HG02798 (cell line): ENCODE results near the gene FBXO27.
"Not testable (repeated sequence)": the region's sequence is repeated elsewhere in the genome, so short reads cannot be mapped to it uniquely, and the experiment has no call there.

ENCODE experiments used
- ATAC-seq: cut with Tn5 transposase; IDR thresholded peaks from one replicate; pipeline ENCODE4 v1.9.1; 2021; ENCODE audit warnings: mild to moderate bottlenecking; ENCODE audit not compliant: unreplicated experiment, poor library complexity

Gene FBXO27, protein sequence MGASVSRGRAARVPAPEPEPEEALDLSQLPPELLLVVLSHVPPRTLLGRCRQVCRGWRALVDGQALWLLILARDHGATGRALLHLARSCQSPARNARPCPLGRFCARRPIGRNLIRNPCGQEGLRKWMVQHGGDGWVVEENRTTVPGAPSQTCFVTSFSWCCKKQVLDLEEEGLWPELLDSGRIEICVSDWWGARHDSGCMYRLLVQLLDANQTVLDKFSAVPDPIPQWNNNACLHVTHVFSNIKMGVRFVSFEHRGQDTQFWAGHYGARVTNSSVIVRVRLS

DNA sequence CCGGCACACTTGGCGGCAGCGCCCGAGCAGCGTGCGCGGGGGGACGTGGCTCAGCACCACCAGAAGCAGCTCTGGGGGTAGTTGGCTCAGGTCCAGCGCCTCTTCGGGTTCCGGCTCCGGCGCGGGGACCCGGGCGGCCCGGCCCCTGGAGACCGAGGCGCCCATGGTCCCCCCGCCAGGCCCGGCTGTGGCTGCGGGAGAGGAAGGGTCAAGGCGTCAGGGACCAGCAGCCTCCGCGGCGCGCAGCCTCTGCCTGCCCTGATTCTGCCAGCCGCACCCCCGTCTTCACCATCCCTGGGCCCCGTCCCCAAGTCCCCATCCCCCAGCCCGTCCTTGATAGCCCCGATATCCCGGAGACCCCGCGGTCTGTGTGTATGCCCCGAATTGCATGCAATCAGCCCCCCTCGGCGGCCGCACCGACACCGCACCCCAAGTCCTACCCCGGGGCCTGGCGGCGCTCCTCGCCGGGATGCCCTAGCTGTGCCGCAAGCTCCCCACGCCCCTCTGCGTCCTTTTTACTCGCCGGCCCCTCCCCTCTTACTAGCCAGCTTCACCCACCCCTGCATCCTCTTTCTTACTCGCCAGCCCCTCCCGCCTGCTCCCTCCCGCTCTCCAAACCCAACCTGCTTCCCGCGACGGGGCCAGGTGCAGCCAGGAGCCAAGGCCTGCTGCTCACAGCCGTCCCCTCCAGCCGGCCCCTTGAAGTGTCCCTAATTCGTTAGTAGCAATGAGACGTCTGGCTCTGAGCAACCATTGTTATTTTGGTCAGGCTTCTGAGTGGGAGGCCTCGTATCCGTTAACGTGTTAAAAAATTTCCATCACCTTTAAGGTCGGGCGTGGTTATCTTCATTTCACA lies at the start of gene FBXO27:
Gene FBXO27 (minus strand): TSS at position 487 of the 856 bp plus-strand sequence. CDS start 322 bp downstream, at position 165.
- no peak for ATAC-seq

DNA sequence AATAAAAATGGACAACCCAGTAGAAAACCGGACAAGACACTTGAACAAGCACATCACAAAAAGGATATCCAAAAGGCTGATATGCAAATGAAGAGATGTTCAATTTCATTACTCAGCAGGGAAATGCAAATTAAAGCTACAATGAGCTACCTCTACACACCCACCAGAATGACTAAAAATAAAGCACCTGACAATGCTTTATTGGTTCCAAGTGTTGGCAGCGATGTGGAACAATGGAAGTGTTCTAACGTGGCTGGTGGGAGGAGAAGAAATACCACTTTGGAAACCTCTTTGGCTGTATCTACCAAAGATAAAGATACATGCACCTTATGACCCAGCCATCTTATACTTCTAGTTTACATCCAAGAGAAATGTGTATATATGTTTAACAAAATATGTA lies 48.1 kb upstream of the FBXO27 start:
- no peak for ATAC-seq

DNA sequence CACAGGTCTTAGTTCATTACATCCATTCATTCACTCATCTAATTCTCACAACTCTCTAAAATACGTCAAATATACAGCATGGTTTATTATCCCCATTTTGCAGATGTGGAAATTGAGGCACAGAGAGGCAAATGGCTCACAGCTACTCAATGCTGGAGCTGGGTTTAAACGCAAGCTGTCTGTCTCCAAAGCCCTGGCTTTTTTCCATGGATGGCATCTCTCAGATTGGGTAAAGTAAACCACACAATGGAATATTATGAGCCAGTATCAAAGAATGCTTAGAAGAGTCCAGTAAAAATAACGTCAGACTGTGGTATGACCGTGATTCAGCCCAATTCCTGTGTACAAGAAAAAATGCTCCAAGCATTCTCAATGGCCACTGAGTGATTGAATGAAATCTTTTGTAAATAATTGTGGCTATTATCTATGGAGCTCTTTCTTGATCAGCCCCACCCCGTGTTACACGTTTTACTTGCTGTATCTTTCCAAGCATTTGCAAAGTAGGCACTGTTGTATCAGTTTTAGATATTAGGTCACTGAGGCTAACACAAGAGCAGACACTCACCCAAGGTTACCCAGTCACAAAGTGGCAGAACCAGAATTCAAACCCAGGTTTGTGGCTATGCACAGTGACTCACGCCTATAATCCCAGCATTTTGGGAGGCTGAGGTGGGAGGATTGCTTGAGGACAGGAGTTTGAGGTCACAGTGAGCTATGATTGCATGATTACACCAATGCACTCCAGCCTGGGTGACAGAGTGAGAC lies 46.3 kb upstream of the FBXO27 start:
- ATAC-seq: no peak

DNA sequence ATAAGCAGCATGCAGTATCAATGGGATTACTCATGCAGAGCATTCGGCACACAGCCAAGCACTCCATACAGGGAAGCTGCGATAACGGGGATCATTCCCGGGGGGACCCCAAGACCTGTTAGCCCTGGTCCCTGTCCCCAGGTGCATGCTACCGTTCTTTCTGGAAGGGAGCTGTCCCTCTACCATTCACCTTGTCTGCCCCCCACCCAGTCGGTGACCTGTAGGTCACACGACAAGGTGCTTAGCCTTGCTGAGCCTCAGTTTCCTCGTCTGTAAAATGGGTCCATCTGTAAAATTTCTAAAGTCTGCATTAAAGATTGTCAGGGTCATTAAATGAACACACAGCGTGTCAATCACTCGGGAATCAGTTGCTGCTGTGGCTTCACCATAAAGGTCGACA lies 45.0 kb upstream of the FBXO27 start:
- no peak for ATAC-seq

DNA sequence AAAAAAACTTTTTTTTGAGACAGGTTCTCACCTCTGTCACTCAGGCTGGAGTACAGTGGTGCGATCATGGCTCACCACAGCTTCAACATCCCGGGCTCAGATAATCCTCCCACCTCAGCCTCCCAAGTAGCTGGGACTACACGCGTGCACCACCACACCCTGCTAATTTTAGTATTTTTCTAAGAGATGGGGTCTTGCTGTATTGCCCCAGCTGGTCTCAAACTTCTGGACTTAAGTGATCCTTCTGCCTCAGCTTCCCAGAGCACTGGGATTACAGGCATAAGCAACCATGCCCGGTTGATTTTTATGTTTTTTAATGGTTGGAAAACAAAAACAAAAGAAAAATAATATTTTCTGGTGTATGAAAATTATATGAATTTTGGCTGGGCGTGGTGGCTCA lies 42.6 kb upstream of the FBXO27 start:
- ATAC-seq: no peak

DNA sequence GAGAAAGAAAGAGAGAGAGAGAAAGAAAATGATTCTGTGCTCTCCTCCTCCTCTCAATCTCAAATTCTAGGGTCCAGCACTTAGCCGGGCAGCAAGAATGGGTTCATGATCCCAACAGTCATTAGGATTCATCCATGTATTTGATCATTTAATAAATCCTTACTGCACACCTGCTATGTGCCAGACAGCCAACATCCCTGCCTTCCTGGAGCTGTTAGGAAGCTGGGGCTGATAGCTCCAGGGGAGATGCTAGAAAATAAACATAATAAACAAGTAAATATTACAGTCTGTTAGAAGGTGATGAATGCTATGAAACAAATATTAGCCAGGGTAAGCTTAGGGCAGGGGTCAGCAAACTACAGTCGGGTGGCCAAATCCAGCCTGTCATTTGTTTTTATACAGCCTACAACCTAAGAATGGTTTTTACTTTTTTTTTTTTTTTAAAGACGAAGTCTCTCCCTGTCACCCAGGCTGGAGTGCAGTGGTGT lies 41.9 kb upstream of the FBXO27 start:
- no peak for ATAC-seq

DNA sequence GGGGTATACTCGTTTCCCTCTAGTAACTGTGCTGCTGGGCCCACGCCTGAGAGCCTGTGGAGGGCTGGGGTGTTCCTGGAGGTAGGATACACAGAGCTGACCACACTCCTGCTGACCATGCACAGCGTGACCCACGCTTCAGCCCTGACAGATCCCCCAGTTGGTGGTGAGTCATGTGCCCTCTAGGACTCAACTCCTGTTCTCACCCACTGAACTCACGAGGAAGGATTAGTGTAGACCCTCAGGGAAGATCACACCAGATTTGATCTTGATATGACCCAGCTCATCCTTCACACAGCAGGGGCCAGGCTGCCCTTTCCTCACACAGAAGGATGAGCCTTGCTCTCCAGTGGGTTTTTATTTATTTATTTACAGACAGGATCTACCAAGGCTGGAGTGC lies 38.5 kb upstream of the FBXO27 start:
- ATAC-seq: no peak

DNA sequence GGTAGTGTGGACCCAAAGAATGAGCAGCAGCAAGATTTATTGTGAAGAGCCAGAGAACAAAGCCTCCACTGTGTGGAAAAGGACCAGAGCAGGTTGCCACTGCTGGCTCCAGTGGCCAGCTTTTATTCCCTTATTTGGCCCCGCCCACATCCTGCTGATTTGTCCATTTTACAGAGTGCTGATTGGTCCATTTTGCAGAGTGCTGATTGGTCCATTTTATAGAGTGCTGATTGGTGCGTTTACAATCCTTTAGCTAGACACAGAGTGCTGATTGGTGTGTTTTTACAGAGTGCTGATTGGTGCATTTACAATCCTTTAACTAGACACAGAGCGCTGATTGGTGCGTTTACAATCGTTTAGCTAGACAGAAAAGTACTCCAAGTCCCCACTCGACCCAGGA lies 35.9 kb upstream of the FBXO27 start:
- not testable (repeated sequence) for ATAC-seq

DNA sequence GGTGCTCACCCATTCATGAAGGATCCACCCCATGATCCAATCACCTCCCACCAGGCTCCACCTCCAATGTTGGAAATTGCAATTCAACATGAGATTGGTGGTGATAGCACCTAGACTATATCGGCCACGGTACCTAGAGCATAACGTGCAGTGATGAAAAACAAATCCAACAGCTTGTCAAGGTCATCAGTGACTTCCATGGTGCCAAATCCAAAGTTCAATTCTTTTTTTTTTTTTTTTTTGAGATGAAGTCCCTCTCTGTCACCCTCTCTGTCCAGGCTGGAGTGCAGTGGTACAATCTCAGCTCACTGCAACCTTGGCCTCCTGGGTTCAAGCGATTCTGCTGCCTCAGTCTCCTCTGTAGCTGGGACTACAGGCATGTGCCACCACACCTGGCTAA lies 34.8 kb upstream of the FBXO27 start:
- no peak for ATAC-seq

DNA sequence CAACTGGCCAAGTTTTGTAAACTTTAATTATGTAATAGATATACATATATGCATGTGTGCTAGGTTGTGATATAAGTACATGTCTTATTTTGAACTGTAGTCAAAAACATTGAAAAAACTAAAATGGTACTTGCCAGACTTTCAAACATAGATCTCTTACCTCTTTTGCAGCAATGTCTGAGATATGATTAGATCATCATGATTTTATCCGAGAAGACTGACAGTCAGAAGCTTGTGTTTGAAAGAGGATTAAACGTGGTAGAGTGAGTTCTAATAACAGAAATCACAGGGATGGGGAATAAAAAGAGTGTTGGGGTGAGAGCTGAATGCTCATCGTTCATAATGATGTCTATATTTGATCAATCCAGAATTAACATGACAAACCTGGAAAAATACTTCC lies 33.6 kb upstream of the FBXO27 start:
- ATAC-seq: no peak

DNA sequence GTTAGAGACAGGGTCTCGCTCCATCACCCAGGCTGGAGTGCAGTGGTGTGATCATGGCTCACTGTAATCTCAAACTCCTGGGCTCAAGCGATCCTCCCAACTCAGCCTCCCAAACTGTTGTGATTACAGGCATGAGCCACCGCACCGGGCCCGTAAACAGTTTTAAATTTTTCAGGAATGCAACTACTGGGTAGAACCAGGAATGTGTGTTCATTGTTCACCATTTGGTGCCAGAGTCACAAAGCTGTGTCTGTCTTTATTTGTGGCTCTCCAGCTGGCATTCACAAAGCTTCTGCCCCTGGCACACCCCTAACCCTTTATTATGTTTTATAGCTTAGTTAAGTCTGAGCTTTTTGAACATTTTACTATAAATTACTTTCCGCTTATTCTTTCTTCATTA lies 32.1 kb upstream of the FBXO27 start:
- no peak for ATAC-seq

DNA sequence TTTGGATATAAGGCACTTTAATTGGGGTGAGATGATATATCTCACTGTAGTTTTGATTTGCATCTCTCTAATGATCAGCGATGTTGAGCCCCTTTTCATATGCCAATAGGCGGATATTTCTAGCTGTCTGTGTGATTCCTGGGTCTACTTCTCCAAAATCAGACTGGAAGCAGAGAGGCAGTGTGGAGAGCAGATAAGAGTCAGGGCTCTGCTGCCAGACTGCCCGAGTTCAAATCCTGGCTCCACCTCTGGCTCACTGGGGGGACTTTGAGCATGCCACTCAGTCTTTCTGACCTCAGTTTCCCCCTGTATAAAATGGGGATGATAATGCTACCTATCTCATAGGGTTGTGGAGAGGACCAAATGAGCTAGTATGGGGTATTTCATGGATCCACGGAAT lies 27.8 kb upstream of the FBXO27 start:
- ATAC-seq: no peak

DNA sequence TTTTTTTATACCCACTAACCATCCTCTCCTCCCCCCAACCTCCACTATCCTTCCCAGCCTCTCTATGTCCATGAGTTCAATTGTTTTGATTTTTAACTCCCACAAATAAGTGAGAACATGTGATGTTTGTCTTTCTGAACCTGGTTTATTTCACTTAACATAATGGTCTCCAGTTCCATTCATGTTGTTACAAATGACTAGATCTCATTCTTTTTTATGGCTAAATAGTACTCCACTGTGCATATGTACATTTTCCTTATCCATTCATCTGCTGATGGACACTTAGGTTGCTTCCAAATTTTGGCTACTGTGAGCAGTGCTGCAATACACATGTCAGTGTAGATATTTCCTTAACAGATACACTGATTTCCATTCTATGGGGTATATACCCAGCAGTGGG lies 27.0 kb upstream of the FBXO27 start:
- no peak for ATAC-seq

DNA sequence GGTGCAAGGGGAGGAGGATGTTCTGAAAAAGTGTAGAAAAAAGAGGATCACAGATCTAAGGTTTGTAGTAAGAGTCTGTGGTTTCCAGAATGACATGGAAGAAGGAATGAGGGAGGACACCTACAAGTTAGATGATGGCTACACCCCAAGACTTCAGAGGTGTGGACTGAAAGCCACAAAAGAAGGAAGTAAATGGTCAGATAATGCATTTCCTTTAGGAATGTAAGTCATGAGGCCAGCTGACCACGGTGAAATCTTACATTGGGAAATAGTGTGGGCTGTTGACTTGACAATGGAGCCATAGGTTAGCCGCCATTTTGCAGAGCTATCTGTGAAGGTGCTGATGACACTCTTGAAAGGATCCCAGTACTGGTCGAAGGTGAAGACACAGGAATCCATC lies 25.3 kb upstream of the FBXO27 start:
- no peak for ATAC-seq

DNA sequence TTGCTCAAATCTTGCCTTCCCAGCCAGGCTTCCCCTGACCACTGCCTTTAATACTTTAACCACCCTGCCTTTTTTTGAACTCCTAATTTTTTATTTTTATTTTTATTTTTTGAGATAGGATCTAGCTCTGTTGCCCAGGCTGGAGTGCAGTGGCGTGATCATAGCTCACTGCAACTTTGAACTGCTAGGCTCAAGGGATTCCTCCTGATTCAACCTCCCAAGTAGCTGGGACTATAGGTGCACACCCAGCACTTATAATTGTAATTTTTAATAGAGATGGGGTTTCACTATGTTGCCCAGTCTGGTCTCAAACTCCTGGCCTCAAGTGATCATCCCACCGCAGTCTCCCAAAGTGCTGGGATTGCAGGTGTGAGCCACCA lies 21.7 kb upstream of the FBXO27 start:
- no peak for ATAC-seq

DNA sequence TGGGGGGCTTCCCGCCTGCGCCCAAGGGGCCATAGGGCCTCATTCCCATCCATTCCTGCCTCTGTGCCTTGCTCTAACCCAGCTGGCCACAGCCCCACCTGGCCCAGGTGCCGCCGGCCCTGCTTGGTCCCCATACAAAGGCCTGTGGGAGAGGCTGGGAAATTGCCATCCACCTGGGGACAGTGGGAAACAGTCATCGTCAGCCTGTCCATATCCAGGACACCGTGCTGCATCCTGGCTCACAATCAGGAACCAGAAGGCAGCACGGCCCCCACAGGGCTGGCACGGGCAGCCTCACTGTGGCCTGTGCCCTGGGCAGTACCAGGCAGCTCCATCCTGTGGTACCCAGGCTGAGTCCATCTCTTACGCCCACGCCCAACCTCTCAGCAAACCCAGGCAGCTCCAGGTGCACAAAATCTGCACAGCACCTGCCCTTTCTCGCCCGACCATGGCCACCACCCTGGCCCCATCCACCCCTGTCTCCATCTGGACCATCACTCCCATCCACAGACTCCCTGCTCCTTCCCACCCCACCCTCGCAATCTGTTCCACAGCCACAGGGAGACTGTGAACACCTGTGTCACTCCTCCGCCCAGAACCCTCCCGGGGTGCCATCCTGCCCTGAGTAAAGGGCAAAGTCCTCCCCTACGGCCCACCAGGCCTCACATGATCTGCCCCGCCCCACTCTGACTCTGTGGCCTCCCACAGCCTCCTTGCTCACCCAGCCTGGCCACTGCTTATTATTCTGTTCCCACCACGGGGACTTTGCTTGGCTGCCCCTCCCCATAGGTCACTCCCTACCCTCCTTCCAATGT lies 21.1 kb upstream of the FBXO27 start:
- no peak for ATAC-seq

DNA sequence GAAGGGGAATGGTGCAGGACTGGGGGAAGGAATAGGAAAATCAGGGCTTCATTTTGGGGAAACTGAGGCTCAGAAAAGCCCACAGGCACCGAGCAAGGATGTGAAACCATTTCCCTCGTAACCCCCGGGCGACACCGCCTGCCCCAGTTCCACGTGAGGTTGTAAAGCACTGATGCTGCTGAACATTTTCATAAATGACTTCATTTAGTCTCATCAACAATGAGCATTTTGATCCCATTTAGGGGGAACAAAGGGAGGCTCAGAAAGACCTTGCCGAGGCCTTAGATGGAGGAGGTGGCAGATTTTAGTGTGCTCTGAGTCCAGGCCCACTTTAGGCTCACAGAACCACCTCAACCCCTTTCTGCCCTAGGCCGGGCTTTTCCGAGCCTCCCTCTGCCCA lies 20.5 kb upstream of the FBXO27 start:
- no peak for ATAC-seq

DNA sequence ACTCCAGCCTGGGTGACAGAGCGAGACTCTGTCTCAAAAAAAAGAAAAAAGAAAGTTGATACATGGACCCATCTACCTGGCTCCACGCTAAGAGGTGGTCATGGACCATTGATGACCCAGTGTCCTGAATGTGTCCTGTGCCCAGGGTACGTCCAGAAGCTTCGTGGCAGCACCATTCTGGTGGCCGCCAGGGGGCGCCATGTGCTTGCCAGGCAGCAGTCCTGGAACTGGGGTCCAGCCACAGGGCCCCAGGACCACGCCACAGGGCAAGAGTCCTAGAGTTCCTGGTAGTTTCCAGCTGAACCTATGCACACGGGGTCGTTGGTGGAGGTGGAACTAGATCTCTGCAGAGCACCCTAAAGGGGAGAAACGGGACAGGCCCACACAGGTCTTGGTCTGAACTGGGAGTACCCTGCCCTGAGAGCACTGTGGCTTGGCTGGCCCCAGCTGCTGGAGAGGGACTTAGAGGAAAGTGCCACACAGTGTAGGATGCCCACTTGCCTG lies 19.9 kb upstream of the FBXO27 start:
- no peak for ATAC-seq

DNA sequence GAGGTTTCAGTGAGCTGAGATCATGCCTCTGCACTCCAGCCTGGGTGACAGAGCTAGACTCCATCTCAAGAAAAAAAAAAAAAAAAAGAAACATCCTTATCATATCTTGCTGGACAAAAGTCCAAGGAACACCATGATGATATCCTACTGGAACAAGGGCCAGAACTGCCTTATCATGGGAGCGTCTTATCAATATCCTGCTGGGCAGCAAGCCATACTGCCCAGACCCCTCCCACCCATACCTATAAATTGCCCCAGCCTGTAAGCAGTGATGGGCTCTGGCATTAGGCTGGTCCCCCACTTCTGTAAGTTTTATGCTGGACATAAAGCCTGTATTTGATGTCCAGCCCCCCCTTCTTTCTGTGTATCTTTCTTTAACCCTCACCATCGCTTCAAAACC lies 14.7 kb upstream of the FBXO27 start:
- no peak for ATAC-seq
